Fibroblast of skin of right biceps (primary cell): ENCODE data around the gene TMEM209.

Experiments
- DNase-seq: peaks from one replicate; pipeline ENCODE4 v3.0.0-alpha.2; 2013

Gene TMEM209

GRCh38 chr7:130118294-130118693 is 86.9 kb downstream of the TMEM209 start:
- DNase-seq, result no peak

GRCh38 chr7:130114776-130115175 is 90.4 kb downstream of the TMEM209 start:
- DNase-seq, result no peak
